Neuronal stem cell (in vitro differentiated cells): ENCODE data around the gene SYS1.
A peak's percentile ranks its signal among the peaks of the same experiment; 100 is the strongest.

ENCODE experiments used
- DNase-seq: peaks from one replicate; pipeline ENCODE4 v3.0.0-alpha.2; 2013; ENCODE audit warnings: low spot score
- H2AFZ ChIP-seq: one replicate; pipeline ENCODE4 v1.6.1; 2013; ENCODE audit warnings: mild to moderate bottlenecking, low read length, inconsistent platforms
- H2AK5ac ChIP-seq: 2 replicates; pipeline ENCODE4 v1.6.1; 2013; ENCODE audit warnings: low read depth, mild to moderate bottlenecking, inconsistent platforms, low read length, moderate library complexity, mixed read lengths
- H2BK120ac ChIP-seq: 2 replicates; pipeline ENCODE4 v1.6.1; 2013; ENCODE audit warnings: low read depth, mild to moderate bottlenecking, inconsistent platforms, low read length, moderate library complexity, mixed read lengths
- H2BK12ac ChIP-seq: one replicate; pipeline ENCODE4 v1.6.1; 2013; ENCODE audit warnings: low read length, inconsistent platforms
- H2BK15ac ChIP-seq: 2 replicates; pipeline ENCODE4 v1.6.1; 2013; ENCODE audit warnings: mild to moderate bottlenecking, low read length, inconsistent platforms, mixed read lengths
- H2BK5ac ChIP-seq: one replicate; pipeline ENCODE4 v1.6.1; 2013; ENCODE audit warnings: inconsistent platforms, mild to moderate bottlenecking, low read length, moderate library complexity
- H3K14ac ChIP-seq: one replicate; pipeline ENCODE4 v1.6.1; 2013; ENCODE audit warnings: low read length, inconsistent platforms
- H3K18ac ChIP-seq: 2 replicates; pipeline ENCODE4 v1.6.1; 2013; ENCODE audit warnings: low read length, inconsistent platforms
- H3K23ac ChIP-seq: 2 replicates; pipeline ENCODE4 v1.6.1; 2013; ENCODE audit warnings: low read depth, mild to moderate bottlenecking, mixed read lengths, low read length, inconsistent platforms; ENCODE audit not compliant: poor library complexity
- H3K27ac ChIP-seq: replicated peaks from 3 replicates; pipeline ENCODE4 v1.5.1; 2013; ENCODE audit warnings: low read length, inconsistent platforms
- H3K27me3 ChIP-seq, 3 experiments: 2 replicates each; pipeline ENCODE4 v1.6.1; 2013; ENCODE audit warnings: low read length in 3 of 3, mild to moderate bottlenecking in 2 of 3, inconsistent platforms in 1 of 3, low read depth in 1 of 3, mixed read lengths in 1 of 3, moderate library complexity in 1 of 3; ENCODE audit not compliant: control insufficient read depth in 3 of 3, insufficient read depth in 3 of 3
- H3K36me3 ChIP-seq, 2 donors: replicated peaks in 1 of 2; 2 replicates each; pipeline ENCODE4 v1.6.1; 2013; ENCODE audit warnings: low read length in 2 of 2; ENCODE audit not compliant: control insufficient read depth in 2 of 2, insufficient read depth in 2 of 2
- H3K4ac ChIP-seq: 2 replicates; pipeline ENCODE4 v1.6.1; 2013; ENCODE audit warnings: inconsistent platforms, mild to moderate bottlenecking, low read length, moderate library complexity
- H3K4me1 ChIP-seq, 2 donors: 1 replicate in 1 of 2; 2 replicates in 1 of 2; pipeline ENCODE4 v1.6.1; 2013; ENCODE audit warnings: low read length in 2 of 2, low read depth in 1 of 2; ENCODE audit not compliant: control insufficient read depth in 2 of 2, insufficient read depth in 1 of 2
- H3K4me2 ChIP-seq: one replicate; pipeline ENCODE4 v1.6.1; 2013; ENCODE audit warnings: mild to moderate bottlenecking, low read length, inconsistent platforms; ENCODE audit not compliant: insufficient read depth, poor library complexity, severe bottlenecking
- H3K4me3 ChIP-seq, 2 donors: 2 replicates each; pipeline ENCODE4 v1.5.1; 2013; ENCODE audit warnings: low read length in 2 of 2, mild to moderate bottlenecking in 2 of 2, inconsistent platforms in 1 of 2, moderate library complexity in 1 of 2
- H3K79me1 ChIP-seq: one replicate; pipeline ENCODE4 v1.6.1; 2013; ENCODE audit warnings: low read depth, mild to moderate bottlenecking, inconsistent platforms, low read length, moderate library complexity
- H3K9ac ChIP-seq: one replicate; pipeline ENCODE4 v1.6.1; 2013; ENCODE audit warnings: mild to moderate bottlenecking, low read depth, low read length, inconsistent platforms; ENCODE audit not compliant: poor library complexity
- H3K9me3 ChIP-seq, 2 donors: replicated peaks in 1 of 2; 2 replicates each; pipeline versions ENCODE3 to v1.6.1; 2013; ENCODE audit warnings: low read length in 2 of 2, mild to moderate bottlenecking in 2 of 2, inconsistent platforms in 1 of 2, low read depth in 1 of 2, mixed read lengths in 1 of 2, moderate library complexity in 1 of 2; ENCODE audit not compliant: control insufficient read depth in 2 of 2, insufficient read depth in 1 of 2
- H4K8ac ChIP-seq: one replicate; pipeline ENCODE4 v1.6.1; 2013; ENCODE audit warnings: low read depth, mild to moderate bottlenecking, inconsistent platforms, low read length, moderate library complexity
- H4K91ac ChIP-seq: one replicate; pipeline ENCODE4 v1.6.1; 2013; ENCODE audit warnings: low read length, low read depth, mild to moderate bottlenecking, inconsistent platforms; ENCODE audit not compliant: poor library complexity
- WGBS, 2 donors: extraction: QIAGEN DNeasy Blood & Tissue Kit; methylation state at CpG; one replicate each; pipeline ENCODE4 v1.1.7; 2013; ENCODE audit warnings: missing lambda C conversion rate in 2 of 2, mixed read lengths in 1 of 2; ENCODE audit not compliant: insufficient read length in 2 of 2, insufficient replicate concordance in 1 of 2; ENCODE audit errors: extremely low coverage in 2 of 2; 5-methylcytosine and 5-hydroxymethylcytosine counted together

Gene SYS1

GRCh38 chr20:45391559-45391958, 28.6 kb downstream of the SYS1 start:
- Histone ChIP-seq H2BK12ac (no peak overlapping the region), H3K4me2 (no peak overlapping the region), H2BK120ac (no peak overlapping the region), H3K27me3 (no peaks in the 10 kb centered on the region), H3K9ac (no peak overlapping the region), H4K8ac (no peak overlapping the region), H3K27ac (no peak overlapping the region), H2BK5ac (no peak overlapping the region), H2AFZ (no peak overlapping the region), H3K18ac (no peak overlapping the region), H3K4me3 (no peak overlapping the region), H3K14ac (no peak overlapping the region), H3K79me1 (peaks cover 5% of the 10 kb centered on the region), H3K23ac (no peak overlapping the region), H4K91ac (no peak overlapping the region), H3K9me3 (no peaks in the 10 kb centered on the region), H3K4me1 (no peaks in the 10 kb centered on the region), H3K4ac (no peak overlapping the region), H3K36me3 (peaks cover 0 to 2% of the 10 kb centered on the region in 2 donors), H2BK15ac (no peak overlapping the region), H2AK5ac (no peak overlapping the region)
- no CpG with 5 or more reads among the region's 2 CpGs for WGBS, 2 donors
- no peak for DNase-seq

- Histone ChIP-seq H3K4me3 (no peak overlapping the region), H3K79me1 (peaks cover 5% of the 10 kb centered on the region), H2BK120ac (no peak overlapping the region), H3K27me3 (no peaks in the 10 kb centered on the region), H3K27ac (no peak overlapping the region), H3K36me3 (peaks cover 0 to 2% of the 10 kb centered on the region in 2 donors), H2BK12ac (no peak overlapping the region), H2BK5ac (no peak overlapping the region), H3K4ac (no peak overlapping the region), H3K9me3 (no peaks in the 10 kb centered on the region), H3K23ac (no peak overlapping the region), H4K91ac (no peak overlapping the region), H3K4me2 (no peak overlapping the region), H3K14ac (no peak overlapping the region), H3K18ac (no peak overlapping the region), H4K8ac (no peak overlapping the region), H2BK15ac (no peak overlapping the region), H3K4me1 (no peaks in the 10 kb centered on the region), H3K9ac (no peak overlapping the region), H2AFZ (no peak overlapping the region), H2AK5ac (no peak overlapping the region)
- no CpG with 5 or more reads among the region's 3 CpGs for WGBS, 2 donors
- DNase-seq, result no peak
Measured at GRCh38 chr20:45392733-45393132, 29.8 kb downstream of the SYS1 start.

GRCh38 chr20:45394221-45395113, 31.5 kb downstream of the SYS1 start:
- H3K4ac ChIP-seq, result no peak overlapping the region
- no peak overlapping the region for H2BK5ac ChIP-seq
- H3K79me1 ChIP-seq, result peaks cover 5% of the 10 kb centered on the region
- no CpG with 5 or more reads among the region's 21 CpGs for WGBS, 2 donors
- H3K9ac ChIP-seq, result no peak overlapping the region
- no peak overlapping the region for H2BK120ac ChIP-seq
- H2BK12ac ChIP-seq, result no peak overlapping the region
- no peak overlapping the region for H2AFZ ChIP-seq
- no peaks in the 10 kb centered on the region for H3K4me1 ChIP-seq
- no peak overlapping the region for H4K91ac ChIP-seq
- H2AK5ac ChIP-seq, result no peak overlapping the region
- peaks cover 0 to 2% of the 10 kb centered on the region in 2 donors for H3K36me3 ChIP-seq
- H3K4me2 ChIP-seq, result no peak overlapping the region
- H3K14ac ChIP-seq, result no peak overlapping the region
- H3K23ac ChIP-seq, result no peak overlapping the region
- H3K4me3 ChIP-seq, result peak overlapping the region in 1 of 2 donors; percentile 40
- no peaks in the 10 kb centered on the region for H3K27me3 ChIP-seq
- H3K27ac ChIP-seq, result no peak overlapping the region
- peaks cover 0 to 2% of the 10 kb centered on the region in 2 donors for H3K9me3 ChIP-seq
- H2BK15ac ChIP-seq, result no peak overlapping the region
- H3K18ac ChIP-seq, result no peak overlapping the region
- no peak overlapping the region for H4K8ac ChIP-seq
- no peak for DNase-seq

- no peak overlapping the region for H2AFZ ChIP-seq
- H4K91ac ChIP-seq, result no peak overlapping the region
- no peak for DNase-seq
- H3K27ac ChIP-seq, result no peak overlapping the region
- no peaks in the 10 kb centered on the region for H3K27me3 ChIP-seq
- WGBS, 2 donors, result no CpG with 5 or more reads among the region's 7 CpGs
- no peak overlapping the region for H2BK15ac ChIP-seq
- no peaks in the 10 kb centered on the region for H3K4me1 ChIP-seq
- peak overlapping the region; percentile 87 for H3K14ac ChIP-seq
- no peak overlapping the region for H3K9ac ChIP-seq
- no peak overlapping the region for H3K18ac ChIP-seq
- no peak overlapping the region for H3K4ac ChIP-seq
- no peak overlapping the region for H3K4me2 ChIP-seq
- no peak overlapping the region for H2BK5ac ChIP-seq
- H3K9me3 ChIP-seq, result peaks cover 0 to 2% of the 10 kb centered on the region in 2 donors
- H4K8ac ChIP-seq, result no peak overlapping the region
- no peak overlapping the region for H2BK12ac ChIP-seq
- no peak overlapping the region for H2BK120ac ChIP-seq
- H3K79me1 ChIP-seq, result peaks cover 5% of the 10 kb centered on the region
- H3K36me3 ChIP-seq, result peaks cover 0 to 2% of the 10 kb centered on the region in 2 donors
- no peak overlapping the region for H2AK5ac ChIP-seq
- peak overlapping the region; percentile 67 for H3K23ac ChIP-seq
- peak overlapping the region in 1 of 2 donors; percentile 34 for H3K4me3 ChIP-seq
Measured at GRCh38 chr20:45395114-45395415, 32.1 kb downstream of the SYS1 start.
